ENCODE results near the gene MITF.

DNA sequence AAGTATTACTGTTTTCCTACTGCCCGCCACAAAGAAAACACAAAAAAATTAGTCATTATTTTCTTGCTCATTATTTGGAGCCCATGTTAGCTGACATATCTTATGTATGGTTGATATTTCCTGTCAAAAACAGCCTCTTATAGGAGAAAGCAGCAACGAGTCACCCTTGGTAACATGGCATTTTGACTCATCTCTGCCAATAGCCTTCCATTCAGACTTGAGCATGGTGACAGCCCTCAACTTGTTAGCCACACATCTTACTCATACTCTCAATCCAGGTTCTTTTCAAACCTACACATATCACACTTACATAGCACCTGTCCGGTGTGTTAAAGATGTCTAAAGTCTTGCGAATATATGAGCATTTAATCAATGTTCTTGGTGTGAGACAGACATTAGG, 150.8 kb downstream of the MITF start:
- TF ChIP-seq MAZ (IDR thresholded peaks at IDR 0.05; ENCODE audit: borderline replicate concordance, low read depth, low read length), result no peak
- TF ChIP-seq CEBPB (IDR thresholded peaks at IDR 0.05; ENCODE audit: low read depth, low read length), result no peak
- no peak for TF ChIP-seq POLR2A (IDR thresholded peaks at IDR 0.05; ENCODE audit: low read depth, low read length)
- TF ChIP-seq, protein P1, sequence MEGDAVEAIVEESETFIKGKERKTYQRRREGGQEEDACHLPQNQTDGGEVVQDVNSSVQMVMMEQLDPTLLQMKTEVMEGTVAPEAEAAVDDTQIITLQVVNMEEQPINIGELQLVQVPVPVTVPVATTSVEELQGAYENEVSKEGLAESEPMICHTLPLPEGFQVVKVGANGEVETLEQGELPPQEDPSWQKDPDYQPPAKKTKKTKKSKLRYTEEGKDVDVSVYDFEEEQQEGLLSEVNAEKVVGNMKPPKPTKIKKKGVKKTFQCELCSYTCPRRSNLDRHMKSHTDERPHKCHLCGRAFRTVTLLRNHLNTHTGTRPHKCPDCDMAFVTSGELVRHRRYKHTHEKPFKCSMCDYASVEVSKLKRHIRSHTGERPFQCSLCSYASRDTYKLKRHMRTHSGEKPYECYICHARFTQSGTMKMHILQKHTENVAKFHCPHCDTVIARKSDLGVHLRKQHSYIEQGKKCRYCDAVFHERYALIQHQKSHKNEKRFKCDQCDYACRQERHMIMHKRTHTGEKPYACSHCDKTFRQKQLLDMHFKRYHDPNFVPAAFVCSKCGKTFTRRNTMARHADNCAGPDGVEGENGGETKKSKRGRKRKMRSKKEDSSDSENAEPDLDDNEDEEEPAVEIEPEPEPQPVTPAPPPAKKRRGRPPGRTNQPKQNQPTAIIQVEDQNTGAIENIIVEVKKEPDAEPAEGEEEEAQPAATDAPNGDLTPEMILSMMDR (conservative IDR thresholded peaks at IDR 0.05; ENCODE audit: low read depth, low read length), result no peak
- TF ChIP-seq MAFK (IDR thresholded peaks at IDR 0.05; ENCODE audit: low read depth, low read length), result no peak
- TF ChIP-seq MXI1 (IDR thresholded peaks at IDR 0.05; ENCODE audit: borderline replicate concordance, low read depth, low read length), result no peak
- TF ChIP-seq, protein P2, sequence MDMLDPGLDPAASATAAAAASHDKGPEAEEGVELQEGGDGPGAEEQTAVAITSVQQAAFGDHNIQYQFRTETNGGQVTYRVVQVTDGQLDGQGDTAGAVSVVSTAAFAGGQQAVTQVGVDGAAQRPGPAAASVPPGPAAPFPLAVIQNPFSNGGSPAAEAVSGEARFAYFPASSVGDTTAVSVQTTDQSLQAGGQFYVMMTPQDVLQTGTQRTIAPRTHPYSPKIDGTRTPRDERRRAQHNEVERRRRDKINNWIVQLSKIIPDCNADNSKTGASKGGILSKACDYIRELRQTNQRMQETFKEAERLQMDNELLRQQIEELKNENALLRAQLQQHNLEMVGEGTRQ (IDR thresholded peaks at IDR 0.05; ENCODE audit: low read depth, low read length), result no peak
- TF ChIP-seq SMC3 (IDR thresholded peaks at IDR 0.05; ENCODE audit: low read depth, low read length), result no peak
- TF ChIP-seq, protein P3, sequence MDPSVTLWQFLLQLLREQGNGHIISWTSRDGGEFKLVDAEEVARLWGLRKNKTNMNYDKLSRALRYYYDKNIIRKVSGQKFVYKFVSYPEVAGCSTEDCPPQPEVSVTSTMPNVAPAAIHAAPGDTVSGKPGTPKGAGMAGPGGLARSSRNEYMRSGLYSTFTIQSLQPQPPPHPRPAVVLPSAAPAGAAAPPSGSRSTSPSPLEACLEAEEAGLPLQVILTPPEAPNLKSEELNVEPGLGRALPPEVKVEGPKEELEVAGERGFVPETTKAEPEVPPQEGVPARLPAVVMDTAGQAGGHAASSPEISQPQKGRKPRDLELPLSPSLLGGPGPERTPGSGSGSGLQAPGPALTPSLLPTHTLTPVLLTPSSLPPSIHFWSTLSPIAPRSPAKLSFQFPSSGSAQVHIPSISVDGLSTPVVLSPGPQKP (IDR thresholded peaks at IDR 0.05; ENCODE audit: borderline replicate concordance, low read depth, low read length), result no peak
- TF ChIP-seq CHD1 (IDR thresholded peaks at IDR 0.05; ENCODE audit: low read depth, low read length), result no peak

All from IMR-90 (cell line).